ENCODE measurements around the gene SLC2A6.

Gene SLC2A6

DNA sequence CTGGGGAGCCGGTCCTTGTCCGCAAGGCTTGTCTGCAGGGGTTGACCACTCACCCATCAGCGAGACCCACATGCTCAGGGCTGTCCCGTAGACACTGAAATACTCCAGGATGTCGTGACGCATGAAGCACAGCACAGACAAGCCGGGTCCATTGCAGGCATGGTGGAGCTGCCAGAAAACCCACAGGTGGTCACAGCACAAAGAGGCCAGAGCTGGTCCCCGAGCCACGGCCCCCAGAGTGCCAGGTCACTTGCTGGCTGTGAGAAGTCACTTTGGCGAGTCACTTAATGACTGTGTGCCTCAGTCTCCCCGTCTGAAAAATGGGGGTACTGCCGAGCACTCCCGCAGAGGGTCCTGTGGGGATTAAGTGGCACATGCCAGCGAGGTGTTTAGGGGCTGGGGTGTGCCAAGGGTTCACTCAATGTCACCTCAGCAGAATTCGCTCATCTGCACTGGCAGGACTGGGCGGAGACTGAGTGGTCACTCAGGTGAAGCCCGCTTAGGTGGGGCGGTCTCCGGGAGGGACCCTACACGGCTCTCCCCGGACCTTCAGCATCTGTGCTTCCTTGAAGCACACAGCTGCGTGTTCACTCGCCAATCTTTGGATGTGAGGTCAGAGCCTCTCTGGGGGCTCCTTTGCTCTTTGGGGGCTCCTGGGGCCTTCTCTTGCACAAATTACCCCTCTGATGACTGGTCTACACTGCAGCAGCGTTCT lies 41.4 kb upstream of the SLC2A6 start:
- H3K4me3 ChIP-seq (ENCODE audit: low read depth, low read length) = no peak overlapping the region
- no peak for TF ChIP-seq POLR2A (IDR thresholded peaks at IDR 0.05; ENCODE audit: extremely low read depth, insufficient read length)
- DNase-seq (ENCODE audit: low read depth) = no peak

DNA sequence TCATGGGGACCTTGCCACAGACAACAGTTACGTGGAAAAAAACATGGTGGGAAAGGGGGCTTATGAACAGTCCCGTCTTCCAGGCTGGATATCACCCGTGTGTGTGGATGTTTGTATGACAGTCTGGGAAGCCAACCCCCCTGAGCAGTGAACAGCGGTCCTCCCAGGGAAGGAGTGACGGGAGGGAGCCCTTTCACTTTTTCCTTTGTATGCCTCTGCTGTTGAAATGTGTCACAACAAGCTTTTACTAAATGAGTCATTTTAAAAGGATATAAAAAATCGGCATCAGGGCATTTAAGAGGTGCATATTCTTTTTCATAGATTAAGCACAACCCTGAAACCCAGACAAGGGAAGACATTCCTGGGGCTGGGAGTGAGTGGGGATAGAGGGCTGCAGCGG lies 40.8 kb upstream of the SLC2A6 start:
- no peak for DNase-seq (ENCODE audit: low read depth)
- no peak overlapping the region for H3K4me3 ChIP-seq (ENCODE audit: low read depth, low read length)
- TF ChIP-seq MYC (IDR thresholded peaks at IDR 0.05; ENCODE audit: low read depth, low read length) (no peak), POLR2A (IDR thresholded peaks at IDR 0.05; ENCODE audit: extremely low read depth, insufficient read length) (no peak)
- TF ChIP-seq, protein P1, sequence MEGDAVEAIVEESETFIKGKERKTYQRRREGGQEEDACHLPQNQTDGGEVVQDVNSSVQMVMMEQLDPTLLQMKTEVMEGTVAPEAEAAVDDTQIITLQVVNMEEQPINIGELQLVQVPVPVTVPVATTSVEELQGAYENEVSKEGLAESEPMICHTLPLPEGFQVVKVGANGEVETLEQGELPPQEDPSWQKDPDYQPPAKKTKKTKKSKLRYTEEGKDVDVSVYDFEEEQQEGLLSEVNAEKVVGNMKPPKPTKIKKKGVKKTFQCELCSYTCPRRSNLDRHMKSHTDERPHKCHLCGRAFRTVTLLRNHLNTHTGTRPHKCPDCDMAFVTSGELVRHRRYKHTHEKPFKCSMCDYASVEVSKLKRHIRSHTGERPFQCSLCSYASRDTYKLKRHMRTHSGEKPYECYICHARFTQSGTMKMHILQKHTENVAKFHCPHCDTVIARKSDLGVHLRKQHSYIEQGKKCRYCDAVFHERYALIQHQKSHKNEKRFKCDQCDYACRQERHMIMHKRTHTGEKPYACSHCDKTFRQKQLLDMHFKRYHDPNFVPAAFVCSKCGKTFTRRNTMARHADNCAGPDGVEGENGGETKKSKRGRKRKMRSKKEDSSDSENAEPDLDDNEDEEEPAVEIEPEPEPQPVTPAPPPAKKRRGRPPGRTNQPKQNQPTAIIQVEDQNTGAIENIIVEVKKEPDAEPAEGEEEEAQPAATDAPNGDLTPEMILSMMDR (IDR thresholded peaks at IDR 0.05; ENCODE audit: low read depth, low read length) = no peak
- TF ChIP-seq, protein P2, sequence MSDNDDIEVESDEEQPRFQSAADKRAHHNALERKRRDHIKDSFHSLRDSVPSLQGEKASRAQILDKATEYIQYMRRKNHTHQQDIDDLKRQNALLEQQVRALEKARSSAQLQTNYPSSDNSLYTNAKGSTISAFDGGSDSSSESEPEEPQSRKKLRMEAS (IDR thresholded peaks at IDR 0.05; ENCODE audit: low read depth, low read length) = no peak

DNA sequence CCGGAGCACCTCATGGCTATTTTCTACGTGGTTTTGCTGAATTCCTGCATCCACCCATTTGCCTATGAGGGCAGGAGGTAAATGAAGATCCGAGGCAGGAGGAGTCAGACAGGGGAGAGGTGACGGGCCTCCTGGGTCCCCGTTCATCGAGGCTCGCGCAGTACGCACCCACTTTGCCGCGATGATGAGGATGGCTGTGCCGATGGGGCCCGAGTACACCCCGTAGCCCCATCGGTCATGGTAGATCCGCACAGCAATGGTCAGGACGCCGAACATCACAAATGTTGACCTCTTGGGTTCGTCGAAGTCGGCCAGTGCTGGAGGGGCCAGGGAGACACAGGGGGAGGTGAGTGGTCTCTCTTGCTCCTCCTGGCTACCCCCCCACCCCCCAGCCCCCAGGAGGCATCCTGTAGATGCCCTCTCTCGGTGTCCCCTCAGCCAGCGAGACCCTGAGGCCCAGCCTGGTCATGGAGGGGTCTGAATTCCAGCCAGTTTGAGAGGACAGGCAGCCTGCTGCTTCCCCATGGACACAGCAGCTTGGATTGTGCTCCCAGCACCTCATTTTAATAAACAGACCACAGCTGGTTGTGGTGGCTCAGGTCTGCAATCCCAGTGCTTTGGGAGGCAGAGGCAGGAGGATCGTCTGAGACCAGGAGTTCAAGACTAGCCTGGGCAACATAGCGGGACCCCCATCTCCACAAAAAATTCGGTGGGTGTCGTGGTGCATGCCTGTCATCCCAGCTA lies 40.0 kb upstream of the SLC2A6 start:
- TF ChIP-seq, protein P2 (IDR thresholded peaks at IDR 0.05; ENCODE audit: low read depth, low read length) = no peak
- TF ChIP-seq, protein P1 (IDR thresholded peaks at IDR 0.05; ENCODE audit: low read depth, low read length) = no peak
- TF ChIP-seq POLR2A (IDR thresholded peaks at IDR 0.05; ENCODE audit: extremely low read depth, insufficient read length) (no peak), MYC (IDR thresholded peaks at IDR 0.05; ENCODE audit: low read depth, low read length) (no peak)
- no peak overlapping the region for H3K4me3 ChIP-seq (ENCODE audit: low read depth, low read length)
- no peak for DNase-seq (ENCODE audit: low read depth)

DNA sequence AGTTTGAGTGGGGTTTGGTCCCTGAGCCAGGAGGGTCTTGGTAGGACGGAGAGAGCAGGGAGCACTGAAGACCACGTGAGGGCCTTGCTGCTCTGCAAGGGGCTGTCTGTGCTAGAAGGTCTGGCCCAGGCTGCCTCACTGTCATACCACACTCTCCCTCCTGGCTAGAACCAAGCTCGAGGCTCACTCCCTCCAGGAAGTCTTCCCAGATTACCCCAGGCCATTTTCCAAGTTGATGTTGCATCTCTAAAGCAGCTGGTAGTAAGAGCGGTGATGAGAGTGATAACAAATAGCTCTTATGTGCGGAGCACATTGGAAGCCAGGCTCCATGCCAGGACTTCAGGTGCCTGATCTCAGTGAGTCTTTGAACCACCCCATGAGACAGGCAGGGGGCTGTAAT lies 39.3 kb upstream of the SLC2A6 start:
- H3K4me3 ChIP-seq (ENCODE audit: low read depth, low read length) = no peak overlapping the region
- no peak for DNase-seq (ENCODE audit: low read depth)
- TF ChIP-seq POLR2A (IDR thresholded peaks at IDR 0.05; ENCODE audit: extremely low read depth, insufficient read length) = no peak
- TF ChIP-seq, protein P1 (IDR thresholded peaks at IDR 0.05; ENCODE audit: low read depth, low read length) = no peak
- TF ChIP-seq, protein P2 (IDR thresholded peaks at IDR 0.05; ENCODE audit: low read depth, low read length) = no peak
- no peak for TF ChIP-seq MYC (IDR thresholded peaks at IDR 0.05; ENCODE audit: low read depth, low read length)

DNA sequence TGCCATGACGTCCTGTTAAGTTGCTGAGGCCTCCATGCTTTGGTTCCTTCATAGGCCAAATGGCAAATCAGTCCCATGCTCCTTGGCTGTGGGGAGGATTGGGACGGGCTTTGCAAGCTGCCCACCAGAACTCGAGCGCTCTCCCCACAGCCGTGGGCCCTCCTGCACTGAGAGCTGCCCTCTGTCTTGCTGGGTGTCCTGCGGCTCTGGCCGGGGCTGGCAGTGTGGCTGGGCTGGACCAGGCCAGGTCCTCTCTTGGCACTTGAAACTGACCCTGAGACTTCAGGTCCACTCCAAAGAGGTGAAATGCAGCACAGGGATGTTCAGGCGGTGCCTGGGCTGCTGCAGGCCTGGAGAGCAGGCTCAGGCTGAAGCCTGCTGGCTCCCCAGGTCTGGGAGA lies 38.8 kb upstream of the SLC2A6 start:
- TF ChIP-seq, protein P1 (IDR thresholded peaks at IDR 0.05; ENCODE audit: low read depth, low read length) = no peak
- TF ChIP-seq POLR2A (IDR thresholded peaks at IDR 0.05; ENCODE audit: extremely low read depth, insufficient read length) (no peak), MYC (IDR thresholded peaks at IDR 0.05; ENCODE audit: low read depth, low read length) (no peak)
- no peak overlapping the region for H3K4me3 ChIP-seq (ENCODE audit: low read depth, low read length)
- DNase-seq (ENCODE audit: low read depth) = no peak

DNA sequence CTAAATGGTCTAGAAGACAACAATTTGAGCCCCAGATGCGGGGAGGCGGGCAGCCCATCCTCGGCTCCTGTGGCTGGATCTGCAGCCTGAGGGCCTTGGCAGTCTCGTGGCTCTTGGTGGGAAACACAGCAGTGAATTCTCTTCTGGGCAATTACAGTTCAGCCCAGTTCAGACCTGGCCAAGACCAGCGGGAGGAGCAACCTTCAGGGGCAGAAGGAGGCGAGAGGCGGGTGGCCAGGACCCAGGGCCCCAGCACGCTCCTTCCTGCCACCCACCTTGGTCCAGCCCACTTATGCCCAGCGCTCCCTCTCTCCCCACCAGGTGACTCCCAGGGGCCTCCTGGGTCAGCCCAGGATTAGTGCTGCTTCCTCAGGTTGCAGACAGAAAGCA lies 38.1 kb upstream of the SLC2A6 start:
- TF ChIP-seq, protein P1 (IDR thresholded peaks at IDR 0.05; ENCODE audit: low read depth, low read length) = no peak
- TF ChIP-seq MYC (IDR thresholded peaks at IDR 0.05; ENCODE audit: low read depth, low read length) = no peak
- no peak for TF ChIP-seq POLR2A (IDR thresholded peaks at IDR 0.05; ENCODE audit: extremely low read depth, insufficient read length)
- TF ChIP-seq, protein P2 (IDR thresholded peaks at IDR 0.05; ENCODE audit: low read depth, low read length) = no peak
- no peak overlapping the region for H3K4me3 ChIP-seq (ENCODE audit: low read depth, low read length)
- no peak for DNase-seq (ENCODE audit: low read depth)
